Endothelial cell (in vitro differentiated cells): Measurements from ENCODE around the gene ACOD1. TPM values are rescaled to one million over a fixed set of nuclear protein-coding genes. Genes with fewer than 3 reads are reported as not detected.

Experiments
- total RNA-seq: library from RNA; stranded (reverse); fragmentation: NEBNext Ultra II Directional; extraction: Animal tissue kit (Norgen Biotek cat#: 25700); gene quantifications from one replicate; pipeline ENCODE4 v1.2.1, GENCODE V29; 2021; ENCODE audit not compliant: unreplicated experiment

ACOD1 gene
- total RNA-seq, 1 donor from 2014 or later = not detected

Other genes starting within 250 kb of the ACOD1 start
- 9.6 TPM for gene KCTD12, start 62.1 kb upstream of the ACOD1 start, total RNA-seq
- gene CLN5, start 43.6 kb downstream of the ACOD1 start, total RNA-seq = 10.9 TPM
- gene FBXL3, start 78.6 kb downstream of the ACOD1 start, total RNA-seq = 27.5 TPM